Measurements from ENCODE around the gene SUSD3.
"Not testable (repeated sequence)": the region's sequence is repeated elsewhere in the genome, so short reads cannot be mapped to it uniquely, and the experiment has no call there.

SUSD3 gene

GRCh38 chr9:93058355-93059010 is at the start of gene SUSD3:
Gene SUSD3, plus strand, starts transcription at chr9:93058701. Its CDS starts 42 bp downstream, at chr9:93058743.
- DNase-seq: peak in 9 of 51 donors; percentile 13 to 43 (median 17)

GRCh38 chr9:93009337-93010015 is 49.0 kb upstream of the SUSD3 start:
- DNase-seq: no peak

- no peak for DNase-seq
Observed at GRCh38 chr9:93010056-93010455, 48.4 kb upstream of the SUSD3 start.

GRCh38 chr9:93010704-93011103 is 47.8 kb upstream of the SUSD3 start:
- no peak for DNase-seq

GRCh38 chr9:93011114-93011513 is 47.4 kb upstream of the SUSD3 start:
- no peak for DNase-seq

- DNase-seq: no peak
Observed at GRCh38 chr9:93012963-93013855, 45.3 kb upstream of the SUSD3 start.

GRCh38 chr9:93013856-93014582 is 44.5 kb upstream of the SUSD3 start:
- no peak for DNase-seq

GRCh38 chr9:93015190-93015589 is 43.3 kb upstream of the SUSD3 start:
- not testable (repeated sequence) for DNase-seq

GRCh38 chr9:93017621-93018020 is 40.9 kb upstream of the SUSD3 start:
- no peak for DNase-seq

GRCh38 chr9:93020151-93020550 is 38.4 kb upstream of the SUSD3 start:
- no peak for DNase-seq

GRCh38 chr9:93020771-93021670 is 37.5 kb upstream of the SUSD3 start:
- DNase-seq: no peak

GRCh38 chr9:93022066-93022465 is 36.4 kb upstream of the SUSD3 start:
- no peak for DNase-seq

GRCh38 chr9:93022721-93023520 is 35.6 kb upstream of the SUSD3 start:
- DNase-seq: no peak

- DNase-seq: no peak
Observed at GRCh38 chr9:93023521-93023815, 35.0 kb upstream of the SUSD3 start.

GRCh38 chr9:93024646-93024910 is 33.9 kb upstream of the SUSD3 start:
- DNase-seq: no peak

GRCh38 chr9:93024986-93025630 is 33.4 kb upstream of the SUSD3 start:
- DNase-seq: no peak

- DNase-seq: no peak
Observed at GRCh38 chr9:93025736-93026135, 32.8 kb upstream of the SUSD3 start.

- no peak for DNase-seq
Observed at GRCh38 chr9:93026640-93027039, 31.9 kb upstream of the SUSD3 start.

GRCh38 chr9:93027750-93028149 is 30.8 kb upstream of the SUSD3 start:
- no peak for DNase-seq
